Measurements from ENCODE around the gene SNX5. TPM values are rescaled to one million over a fixed set of nuclear protein-coding genes. Genes with fewer than 3 reads are reported as not detected.

The SNX5 gene
- total and polyA plus RNA-seq, 7 donors, result 59.8 to 113 (median 81.3) TPM

- Histone ChIP-seq H3K4me1 (peaks cover 32% of the 10 kb centered on the region), H3K27ac (peak overlapping the region; percentile 38), H3K36me3 (ENCODE audit: insufficient read depth in 1 of 2, low read depth in 1 of 2) (peaks cover under 1 to 11% of the 10 kb centered on the region in 2 donors), H3K9me3 (no peaks in the 10 kb centered on the region), H3K4me3 (no peak overlapping the region), H3K27me3 (ENCODE audit: insufficient read depth in 3 of 3, low read length in 2 of 3) (no peaks in the 10 kb centered on the region)
- no peak for TF ChIP-seq CTCF (IDR thresholded peaks at IDR 0.05)
- intact Hi-C loops (cut with DNase I), result loop anchor here in 1 of 2 donors (2.0 to 5.0 kb wide), 3 partner anchors 39 to 269 kb away; no protein-coding TSS in a partner anchor
- DNase-seq, result no peak
- 35 to 50% (median 42%) methylated on average over 8 of the region's 8 CpGs for WGBS, 3 donors
- ATAC-seq, result peak in 2 of 4 donors; percentile 28 to 40
Observed at GRCh38 chr20:17936286-17936760, 32.3 kb downstream of the SNX5 start.

- TF ChIP-seq CTCF (IDR thresholded peaks at IDR 0.05), result no peak
- intact Hi-C loops (cut with DNase I), result loop anchor here in 1 of 2 donors (2.0 to 5.0 kb wide), 3 partner anchors 38 to 268 kb away; no protein-coding TSS in a partner anchor
- Histone ChIP-seq H3K27me3 (ENCODE audit: insufficient read depth in 3 of 3, low read length in 2 of 3) (no peaks in the 10 kb centered on the region), H3K9me3 (no peaks in the 10 kb centered on the region), H3K4me3 (no peak overlapping the region), H3K4me1 (peaks cover 32% of the 10 kb centered on the region), H3K36me3 (ENCODE audit: insufficient read depth in 1 of 2, low read depth in 1 of 2) (peaks cover 0 to 6% of the 10 kb centered on the region in 2 donors), H3K27ac (no peak overlapping the region)
- DNase-seq (no peak), ATAC-seq (no peak)
- 85 to 86% (median 85%) methylated on average over 9 of the region's 9 CpGs for whole genome bisulfite sequencing, 3 donors
Observed at GRCh38 chr20:17935761-17936160, 32.8 kb downstream of the SNX5 start.

- no peak for ATAC-seq
- intact Hi-C loops (cut with DNase I), result loop anchor here in 1 of 2 donors (5.0 kb wide), 2 partner anchors 38 to 268 kb away; no protein-coding TSS in a partner anchor
- Histone ChIP-seq H3K36me3 (ENCODE audit: insufficient read depth in 1 of 2, low read depth in 1 of 2) (no peaks in the 10 kb centered on the region), H3K4me3 (no peak overlapping the region), H3K27ac (no peak overlapping the region), H3K9me3 (no peaks in the 10 kb centered on the region), H3K27me3 (ENCODE audit: insufficient read depth in 3 of 3, low read length in 2 of 3) (no peaks in the 10 kb centered on the region), H3K4me1 (peaks cover 32% of the 10 kb centered on the region)
- WGBS, 3 donors, result 85 to 92% (median 91%) methylated on average over 3 of the region's 3 CpGs
- no peak for DNase-seq
- no peak for TF ChIP-seq CTCF (IDR thresholded peaks at IDR 0.05)
Observed at GRCh38 chr20:17935186-17935585, 33.4 kb downstream of the SNX5 start.

- H3K27me3 ChIP-seq (ENCODE audit: insufficient read depth in 3 of 3, low read length in 2 of 3), result no peaks in the 10 kb centered on the region
- DNase-seq (peak in 1 of 2 donors; percentile 50), ATAC-seq (no peak)
- peaks cover 32% of the 10 kb centered on the region for H3K4me1 ChIP-seq
- H3K4me3 ChIP-seq, result no peak overlapping the region
- H3K36me3 ChIP-seq (ENCODE audit: insufficient read depth in 1 of 2, low read depth in 1 of 2), result no peaks in the 10 kb centered on the region
- intact Hi-C loops (cut with DNase I), result no loop called here
- H3K9me3 ChIP-seq, result no peaks in the 10 kb centered on the region
- H3K27ac ChIP-seq, result no peak overlapping the region
- 80 to 81% (median 81%) methylated on average over 16 of the region's 16 CpGs for WGBS, 3 donors
- no peak for TF ChIP-seq CTCF (IDR thresholded peaks at IDR 0.05)
Observed at GRCh38 chr20:17934141-17934862, 34.3 kb downstream of the SNX5 start.

All from psoas muscle (tissue), 8 donors.